OCI-LY7 (cell line): ENCODE measurements around the gene CDNF. TPM values are rescaled to one million over a fixed set of nuclear protein-coding genes. Genes with fewer than 3 reads are reported as not detected.
A peak's percentile ranks its signal among the peaks of the same experiment; 100 is the strongest.

ENCODE experiments used
- BruUV-seq: library from RNA; stranded (reverse); fragments of 400-500 nt; replicated peaks from 2 replicates; lab custom pipeline; 2021; lab: Mats Ljungman, UMichigan
- CTCF ChIA-PET: fragments of 300-600 bp; sonication (Branson Sonifier 250); formaldehyde crosslinking; loops from one replicate; lab custom pipeline; 2022; ENCODE audit warnings: antibody characterized with exemption; ENCODE audit not compliant: unreplicated experiment; lab: Charles Lee
- POLR2A ChIA-PET: fragments of 300-600 bp; sonication (Branson Sonifier 250); formaldehyde crosslinking; loops from one replicate; lab custom pipeline; 2022; ENCODE audit warnings: antibody characterized with exemption; lab: Charles Lee
- DNase-seq: peaks from one replicate; pipeline ENCODE4 v3.0.0-alpha.2; 2015; ENCODE audit warnings: low spot score
- H2AFZ ChIP-seq: fragments of 200-600 bp; sonication (generic), shearing (Covaris generic); 2 replicates; pipeline ENCODE4 v1.6.1; 2014; ENCODE audit warnings: mild to moderate bottlenecking, antibody characterized with exemption, low read length, moderate library complexity
- H3K27ac ChIP-seq: fragments of 200-600 bp; sonication (generic); 2 replicates; pipeline ENCODE4 v1.5.1; 2014; ENCODE audit warnings: mixed run types, low read depth, mild to moderate bottlenecking, moderate library complexity, low read length, inconsistent platforms; ENCODE audit not compliant: poor library complexity, severe bottlenecking
- H3K36me3 ChIP-seq: fragments of 200-600 bp; sonication (generic); 2 replicates; pipeline ENCODE4 v1.6.1; 2014; ENCODE audit warnings: mild to moderate bottlenecking, antibody characterized with exemption, low read length, moderate library complexity, mixed read lengths; ENCODE audit not compliant: insufficient read depth
- H3K4me1 ChIP-seq: fragments of 200-600 bp; sonication (generic); 2 replicates; pipeline ENCODE4 v1.5.1; 2014; ENCODE audit warnings: mild to moderate bottlenecking, low read length; ENCODE audit not compliant: insufficient read depth, poor library complexity, severe bottlenecking
- H3K4me2 ChIP-seq: fragments of 200-600 bp; sonication (generic); 2 replicates; pipeline ENCODE4 v1.6.1; 2014; ENCODE audit warnings: mild to moderate bottlenecking, low read length
- H3K4me3 ChIP-seq: fragments of 200-600 bp; sonication (generic); 2 replicates; pipeline ENCODE4 v1.5.1; 2014; ENCODE audit warnings: mild to moderate bottlenecking, low read depth, low read length; ENCODE audit not compliant: poor library complexity, severe bottlenecking
- H3K79me2 ChIP-seq: fragments of 200-600 bp; sonication (generic); 2 replicates; pipeline ENCODE4 v1.6.1; 2016; ENCODE audit warnings: low read depth, mild to moderate bottlenecking, low read length, moderate library complexity, mixed read lengths; ENCODE audit not compliant: insufficient read depth
- H3K9me2 ChIP-seq: fragments of 200-600 bp; sonication (generic); 2 replicates; pipeline ENCODE4 v1.6.1; 2016; ENCODE audit warnings: mild to moderate bottlenecking, low read length, mixed read lengths; ENCODE audit not compliant: insufficient read depth
- H3K9me3 ChIP-seq: fragments of 200-600 bp; sonication (generic); 2 replicates; pipeline ENCODE4 v1.6.1; 2014; ENCODE audit warnings: mild to moderate bottlenecking, mixed run types, low read length, mixed read lengths
- H4K20me1 ChIP-seq: fragments of 200-600 bp; sonication (generic); 2 replicates; pipeline ENCODE4 v1.6.1; 2014; ENCODE audit warnings: mild to moderate bottlenecking, antibody characterized with exemption, low read length, moderate library complexity, mixed read lengths; ENCODE audit not compliant: insufficient read depth
- CTCF ChIP-seq: fragments of 200-600 bp; sonication (generic); conservative IDR thresholded peaks from 2 replicates; pipeline ENCODE4 v1.5.1; 2014; ENCODE audit warnings: mild to moderate bottlenecking, antibody characterized with exemption, low read length, moderate library complexity, mixed read lengths
- EZH2phosphoT487 ChIP-seq: fragments of 200-600 bp; sonication (generic); IDR thresholded peaks from 2 replicates; pipeline ENCODE4 v1.6.1; 2018; ENCODE audit warnings: low read depth, borderline replicate concordance, mild to moderate bottlenecking, mixed run types, antibody characterized with exemption, low read length, moderate library complexity, mixed read lengths
- intact Hi-C: fragments of 100-400 bp; cut with micrococcal nuclease; formaldehyde crosslinking; loops from one replicate; pipeline ENCODE4 v1.10.0; 2022; ENCODE audit not compliant: unreplicated experiment
- total RNA-seq, 2 experiments: library from RNA; depleted of rRNA in 1 of 2; stranded (reverse); fragments of >200 nt in 1 of 2; shearing (Covaris generic) in 1 of 2; gene quantifications; 2 replicates each; pipeline ENCODE4 v1.2.3, GENCODE V29; 2014 to 2022

CDNF gene
- total RNA-seq, 2 experiments from 2014 or later = 3.2 to 3.7 TPM

GRCh38 chr10:14879124-14879927 lies 41.5 kb upstream of the CDNF start:
- TF ChIP-seq CTCF = no peak
- peak overlapping the region; percentile 92 for H3K4me2 ChIP-seq
- DNase-seq = peak; percentile 60
- H3K9me3 ChIP-seq = no peaks in the 10 kb centered on the region
- peaks cover 42% of the 10 kb centered on the region for H3K4me1 ChIP-seq
- BruUV-seq = no TSS peak
- peak overlapping the region; percentile 88 for H3K4me3 ChIP-seq
- H3K27ac ChIP-seq = peak overlapping the region; percentile 61
- H2AFZ ChIP-seq = peak overlapping the region; percentile 70
- ChIA-PET CTCF (interaction anchor here (0.6 to 1.5 kb wide), 2 partner anchors 74 to 221 kb away, joined by 3 to 6 read pairs; partner anchors contain the start of gene DCLRE1C), POLR2A (interaction anchor here (1.1 to 4.0 kb wide), 7 partner anchors 11 to 80 kb away, joined by 3 to 23 read pairs (median 9); partner anchors contain the start of genes CDNF, HSPA14, MEIG1 and MSANTD7)
- H4K20me1 ChIP-seq = peaks cover 18% of the 10 kb centered on the region; the same call in 1 of the 2 replicates
- H3K79me2 ChIP-seq = peaks cover 72% of the 10 kb centered on the region
- peaks cover 43% of the 10 kb centered on the region for H3K36me3 ChIP-seq
- intact Hi-C loops = loop anchor here (5.0 kb wide), 2 partner anchors 218 to 277 kb away; partner anchors contain the start of gene RPP38
- H3K9me2 ChIP-seq = no peaks in the 10 kb centered on the region

- Histone ChIP-seq H3K27ac (peak within 1 kb of the TSS; percentile 61), H4K20me1 (peaks cover 18% of the 10 kb centered on the region; the same call in 1 of the 2 replicates), H2AFZ (peak within 1 kb of the TSS; percentile 80), H3K4me1 (peaks cover 42% of the 10 kb centered on the region), H3K9me3 (no peaks in the 10 kb centered on the region), H3K36me3 (peaks cover 37% of the 10 kb centered on the region), H3K79me2 (peaks cover 64% of the 10 kb centered on the region), H3K9me2 (no peaks in the 10 kb centered on the region), H3K4me3 (peak within 1 kb of the TSS; percentile 88), H3K4me2 (peak within 1 kb of the TSS; percentile 92)
- intact Hi-C loops = loop anchor here (1.0 to 5.0 kb wide), 4 partner anchors 40 to 276 kb away; partner anchors contain the start of genes CDNF, DCLRE1C, HSPA14 and MSANTD7
- peak; percentile 96 for DNase-seq
- ChIA-PET POLR2A (interaction anchor here (0.6 to 4.0 kb wide), 12 partner anchors 9 to 285 kb away, joined by 3 to 23 read pairs (median 5); partner anchors contain the start of genes CDNF, HSPA14, MEIG1 and MSANTD7), CTCF (interaction anchor here (0.5 to 1.5 kb wide), 7 partner anchors 17 to 375 kb away, joined by 3 to 7 read pairs (median 4); partner anchors contain the start of genes CDNF, DCLRE1C, HSPA14 and MSANTD7)
- no TSS peak for BruUV-seq
- no peak for TF ChIP-seq EZH2phosphoT487
- TF ChIP-seq CTCF = no peak
These were observed 40.7 kb upstream of the CDNF start, which contains the start of gene SUV39H2 for GRCh38 chr10:14878266-14879123. SUV39H2 (plus strand) TSS chr10:14878866; CDS start chr10:14878889, 23 bp downstream.
